HepG2 (cell line): ENCODE results near the gene DYNC2H1. TPM values are rescaled to one million over a fixed set of nuclear protein-coding genes. Genes with fewer than 3 reads are reported as not detected.
A peak's percentile ranks its signal among the peaks of the same experiment; 100 is the strongest.

Experiments used
- ARID2 ChIP-seq: sonication (generic); formaldehyde crosslinking; IDR thresholded peaks from 2 replicates; pipeline ENCODE4 v1.8.1; 2022; ENCODE audit warnings: mild to moderate bottlenecking, missing genetic modification reagents, borderline replicate concordance
- CBX1 ChIP-seq: IDR thresholded peaks from one replicate; pipeline ENCODE4 v1.6.1; 2016; ENCODE audit warnings: antibody characterized with exemption, low read depth
- GABPB1 ChIP-seq: IDR thresholded peaks from 2 replicates; pipeline ENCODE4 v1.6.1; 2016; ENCODE audit warnings: mild to moderate bottlenecking, missing genetic modification reagents, moderate library complexity, missing compliant biosample characterization
- MED1 ChIP-seq: sonication (generic); formaldehyde crosslinking; IDR thresholded peaks from 2 replicates; pipeline ENCODE4 v1.4.0; 2020; ENCODE audit warnings: missing genetic modification reagents
- MIXL1 ChIP-seq: IDR thresholded peaks from 2 replicates; pipeline ENCODE4 v1.6.1; 2016
- NBN ChIP-seq: fragments of 450-650 bp; conservative IDR thresholded peaks from 2 replicates; pipeline ENCODE4 v1.6.1; 2017
- NFKBIZ ChIP-seq: IDR thresholded peaks from 2 replicates; pipeline ENCODE4 v1.6.1; 2018; ENCODE audit warnings: missing genetic modification reagents, missing compliant biosample characterization
- NFRKB ChIP-seq: fragments of 450-650 bp; IDR thresholded peaks from 2 replicates; pipeline ENCODE4 v1.6.1; 2017
- SALL1 ChIP-seq: sonication (generic); formaldehyde crosslinking; IDR thresholded peaks from 2 replicates; pipeline ENCODE4 v1.8.0; 2022; ENCODE audit warnings: mild to moderate bottlenecking, missing genetic modification reagents
- SIN3A ChIP-seq: IDR thresholded peaks from 2 replicates; pipeline ENCODE4 v1.6.1; 2011; ENCODE audit warnings: low read depth, mild to moderate bottlenecking, control low read depth, low read length, borderline replicate concordance
- TOPORS ChIP-seq: sonication (generic); formaldehyde crosslinking; IDR thresholded peaks from 2 replicates; pipeline ENCODE4 v1.8.0; 2023; ENCODE audit warnings: mild to moderate bottlenecking, missing genetic modification reagents
- ZNF296 ChIP-seq: sonication (generic); formaldehyde crosslinking; conservative IDR thresholded peaks from 2 replicates; pipeline ENCODE4 v1.5.0; 2020; ENCODE audit warnings: mild to moderate bottlenecking, missing genetic modification reagents
- ZNF547 ChIP-seq: sonication (generic); formaldehyde crosslinking; IDR thresholded peaks from 2 replicates; pipeline ENCODE4 v1.5.1; 2020; ENCODE audit warnings: mild to moderate bottlenecking, missing genetic modification reagents
- ZNF781 ChIP-seq: sonication (generic); formaldehyde crosslinking; IDR thresholded peaks from 2 replicates; pipeline ENCODE4 v1.5.1; 2020; ENCODE audit warnings: borderline replicate concordance, mild to moderate bottlenecking, missing genetic modification reagents; ENCODE audit errors: not compliant biosample characterization
- polyA plus RNA-seq, 8 experiments: library from polyadenylated mRNA; depleted of rRNA in 3 of 8; stranded (reverse) in 7 of 8; unstranded in 1 of 8; fragments of >200 nt; fragmentation: Illumina TruSeq in 4 of 8; extraction: Trizol in 4 of 8; gene quantifications; 2 replicates each; pipeline versions ENCODE4 v1.2.1 to v1.2.3, GENCODE V29; 2011 to 2016; ENCODE audit warnings: low read depth in 4 of 8, missing spikeins in 1 of 8, mixed read lengths in 1 of 8; ENCODE audit not compliant: insufficient read depth in 1 of 8
- total RNA-seq, 5 experiments: library from RNA; depleted of rRNA; stranded (reverse); fragments of >200 nt; fragmentation: Illumina TruSeq; extraction: Trizol; gene quantifications; 2 replicates each; pipeline ENCODE4 v1.2.3, GENCODE V29; 2016; ENCODE audit warnings: low read depth in 1 of 5
- TF ChIP-seq, protein P1 (sequence below): sonication (generic); formaldehyde crosslinking; IDR thresholded peaks from 2 replicates; pipeline ENCODE4 v1.4.0; 2020; ENCODE audit warnings: missing genetic modification reagents, borderline replicate concordance
- TF ChIP-seq, protein P2 (sequence below): sonication (generic); IDR thresholded peaks from 2 replicates; pipeline ENCODE4 v1.6.1; 2016; ENCODE audit warnings: low read depth, borderline replicate concordance
- TF ChIP-seq, protein P3 (sequence below): sonication (generic); formaldehyde crosslinking; IDR thresholded peaks from 2 replicates; pipeline ENCODE4 v1.4.0; 2020; ENCODE audit warnings: missing genetic modification reagents, mild to moderate bottlenecking, borderline replicate concordance
- TF ChIP-seq, protein P4 (sequence below): sonication (generic); formaldehyde crosslinking; IDR thresholded peaks from 2 replicates; pipeline ENCODE4 v1.5.0; 2020; ENCODE audit warnings: missing genetic modification reagents
- TF ChIP-seq, protein P5 (sequence below): sonication (generic); formaldehyde crosslinking; conservative IDR thresholded peaks from 2 replicates; pipeline ENCODE4 v1.8.0; 2022; ENCODE audit warnings: missing genetic modification reagents
- TF ChIP-seq, protein P6 (sequence below): sonication (generic); formaldehyde crosslinking; IDR thresholded peaks from 2 replicates; pipeline ENCODE4 v1.8.0; 2022; ENCODE audit warnings: mild to moderate bottlenecking, missing genetic modification reagents, moderate library complexity

Gene DYNC2H1
- total and polyA plus RNA-seq, 2 of the 13 experiments (the other 11 are each of a cell fraction or from before 2014, with no cell fraction given), result 0.49 to 0.66 TPM

DNA sequence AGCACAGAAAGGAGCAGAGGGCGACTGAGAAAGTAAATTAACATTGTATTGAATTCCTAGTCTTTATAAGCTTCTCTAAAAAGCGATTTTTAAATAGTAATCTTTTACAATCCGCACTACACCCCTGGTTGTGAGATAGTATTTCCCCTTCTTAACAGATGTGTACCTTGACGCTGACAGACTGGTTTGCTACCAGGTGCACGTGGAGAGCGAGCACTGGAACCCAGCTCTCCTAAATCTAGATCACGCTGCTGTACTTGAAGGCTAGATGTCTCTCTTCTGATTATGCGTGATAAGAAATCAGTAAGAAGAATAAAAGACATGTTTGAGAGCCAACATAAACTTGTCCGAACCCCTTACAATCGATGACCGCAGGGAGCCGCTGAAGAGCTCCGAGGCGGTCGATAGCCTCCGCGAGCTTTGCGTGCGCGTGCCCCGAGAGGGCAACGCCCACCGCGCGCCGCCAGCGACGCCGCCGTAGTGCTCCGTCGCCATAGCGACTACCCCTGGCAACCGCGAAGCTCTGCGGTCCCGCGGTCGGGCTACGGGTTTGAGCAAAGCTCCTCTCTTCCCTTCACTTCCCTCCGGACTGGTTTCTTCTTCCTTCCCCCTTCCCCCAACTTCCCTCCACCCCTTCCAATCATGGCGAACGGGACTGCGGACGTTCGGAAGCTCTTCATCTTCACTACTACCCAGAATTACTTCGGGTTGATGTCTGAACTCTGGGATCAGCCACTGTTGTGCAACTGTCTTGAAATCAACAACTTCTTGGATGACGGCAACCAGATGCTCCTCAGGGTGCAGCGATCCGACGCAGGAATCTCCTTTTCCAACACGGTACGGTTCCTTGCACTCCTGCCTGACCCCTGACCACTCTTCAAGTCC, at the start of gene DYNC2H1 (continued):
- TF ChIP-seq, protein P1, sequence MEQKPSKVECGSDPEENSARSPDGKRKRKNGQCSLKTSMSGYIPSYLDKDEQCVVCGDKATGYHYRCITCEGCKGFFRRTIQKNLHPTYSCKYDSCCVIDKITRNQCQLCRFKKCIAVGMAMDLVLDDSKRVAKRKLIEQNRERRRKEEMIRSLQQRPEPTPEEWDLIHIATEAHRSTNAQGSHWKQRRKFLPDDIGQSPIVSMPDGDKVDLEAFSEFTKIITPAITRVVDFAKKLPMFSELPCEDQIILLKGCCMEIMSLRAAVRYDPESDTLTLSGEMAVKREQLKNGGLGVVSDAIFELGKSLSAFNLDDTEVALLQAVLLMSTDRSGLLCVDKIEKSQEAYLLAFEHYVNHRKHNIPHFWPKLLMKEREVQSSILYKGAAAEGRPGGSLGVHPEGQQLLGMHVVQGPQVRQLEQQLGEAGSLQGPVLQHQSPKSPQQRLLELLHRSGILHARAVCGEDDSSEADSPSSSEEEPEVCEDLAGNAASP (CRISPR knock-in tag), result 0 out of 2 replicates have a peak, but pooled peaks have one; percentile 31
- TF ChIP-seq, protein P2, sequence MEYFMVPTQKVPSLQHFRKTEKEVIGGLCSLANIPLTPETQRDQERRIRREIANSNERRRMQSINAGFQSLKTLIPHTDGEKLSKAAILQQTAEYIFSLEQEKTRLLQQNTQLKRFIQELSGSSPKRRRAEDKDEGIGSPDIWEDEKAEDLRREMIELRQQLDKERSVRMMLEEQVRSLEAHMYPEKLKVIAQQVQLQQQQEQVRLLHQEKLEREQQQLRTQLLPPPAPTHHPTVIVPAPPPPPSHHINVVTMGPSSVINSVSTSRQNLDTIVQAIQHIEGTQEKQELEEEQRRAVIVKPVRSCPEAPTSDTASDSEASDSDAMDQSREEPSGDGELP, result no peak
- no peak for TF ChIP-seq ARID2
- TF ChIP-seq GABPB1 (CRISPR knock-in tag), result peak; percentile 78
- TF ChIP-seq MIXL1, result 0 out of 2 replicates have a peak, but pooled peaks have one; percentile 45
- TF ChIP-seq, protein P3, sequence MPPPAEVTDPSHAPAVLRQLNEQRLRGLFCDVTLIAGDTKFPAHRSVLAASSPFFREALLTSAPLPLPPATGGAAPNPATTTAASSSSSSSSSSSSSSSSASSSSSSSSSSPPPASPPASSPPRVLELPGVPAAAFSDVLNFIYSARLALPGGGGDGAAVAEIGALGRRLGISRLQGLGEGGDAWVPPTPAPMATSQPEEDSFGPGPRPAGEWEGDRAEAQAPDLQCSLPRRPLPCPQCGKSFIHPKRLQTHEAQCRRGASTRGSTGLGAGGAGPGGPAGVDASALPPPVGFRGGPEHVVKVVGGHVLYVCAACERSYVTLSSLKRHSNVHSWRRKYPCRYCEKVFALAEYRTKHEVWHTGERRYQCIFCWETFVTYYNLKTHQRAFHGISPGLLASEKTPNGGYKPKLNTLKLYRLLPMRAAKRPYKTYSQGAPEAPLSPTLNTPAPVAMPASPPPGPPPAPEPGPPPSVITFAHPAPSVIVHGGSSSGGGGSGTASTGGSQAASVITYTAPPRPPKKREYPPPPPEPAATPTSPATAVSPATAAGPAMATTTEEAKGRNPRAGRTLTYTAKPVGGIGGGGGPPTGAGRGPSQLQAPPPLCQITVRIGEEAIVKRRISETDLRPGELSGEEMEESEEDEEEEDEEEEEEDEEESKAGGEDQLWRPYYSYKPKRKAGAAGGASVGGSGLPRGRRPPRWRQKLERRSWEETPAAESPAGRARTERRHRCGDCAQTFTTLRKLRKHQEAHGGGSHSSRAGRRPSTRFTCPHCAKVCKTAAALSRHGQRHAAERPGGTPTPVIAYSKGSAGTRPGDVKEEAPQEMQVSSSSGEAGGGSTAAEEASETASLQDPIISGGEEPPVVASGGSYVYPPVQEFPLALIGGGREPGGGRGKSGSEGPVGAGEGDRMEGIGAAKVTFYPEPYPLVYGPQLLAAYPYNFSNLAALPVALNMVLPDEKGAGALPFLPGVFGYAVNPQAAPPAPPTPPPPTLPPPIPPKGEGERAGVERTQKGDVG, result no peak
- peak; percentile 88; the same call in 1 of the 2 replicates for TF ChIP-seq SIN3A
- TF ChIP-seq, protein P4, sequence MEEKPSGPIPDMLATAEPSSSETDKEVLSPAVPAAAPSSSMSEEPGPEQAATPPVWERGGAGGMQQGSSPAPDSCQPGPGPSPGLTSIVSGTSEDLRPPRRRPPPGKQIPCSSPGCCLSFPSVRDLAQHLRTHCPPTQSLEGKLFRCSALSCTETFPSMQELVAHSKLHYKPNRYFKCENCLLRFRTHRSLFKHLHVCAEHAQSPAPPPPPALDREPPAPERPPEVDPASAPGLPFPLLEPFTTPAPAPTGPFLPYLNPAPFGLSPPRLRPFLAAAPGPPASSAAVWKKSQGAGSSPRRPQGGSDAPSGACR (CRISPR knock-in tag), result no peak
- TF ChIP-seq ZNF296 (CRISPR knock-in tag), result no peak
- TF ChIP-seq NBN, result no peak
- 0 out of 2 replicates have a peak, but pooled peaks have one; percentile 13 for TF ChIP-seq MED1 (CRISPR knock-in tag)
- TF ChIP-seq, protein P5, sequence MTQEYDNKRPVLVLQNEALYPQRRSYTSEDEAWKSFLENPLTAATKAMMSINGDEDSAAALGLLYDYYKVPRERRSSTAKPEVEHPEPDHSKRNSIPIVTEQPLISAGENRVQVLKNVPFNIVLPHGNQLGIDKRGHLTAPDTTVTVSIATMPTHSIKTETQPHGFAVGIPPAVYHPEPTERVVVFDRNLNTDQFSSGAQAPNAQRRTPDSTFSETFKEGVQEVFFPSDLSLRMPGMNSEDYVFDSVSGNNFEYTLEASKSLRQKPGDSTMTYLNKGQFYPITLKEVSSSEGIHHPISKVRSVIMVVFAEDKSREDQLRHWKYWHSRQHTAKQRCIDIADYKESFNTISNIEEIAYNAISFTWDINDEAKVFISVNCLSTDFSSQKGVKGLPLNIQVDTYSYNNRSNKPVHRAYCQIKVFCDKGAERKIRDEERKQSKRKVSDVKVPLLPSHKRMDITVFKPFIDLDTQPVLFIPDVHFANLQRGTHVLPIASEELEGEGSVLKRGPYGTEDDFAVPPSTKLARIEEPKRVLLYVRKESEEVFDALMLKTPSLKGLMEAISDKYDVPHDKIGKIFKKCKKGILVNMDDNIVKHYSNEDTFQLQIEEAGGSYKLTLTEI (CRISPR knock-in tag), result no peak
- 0 out of 2 replicates have a peak, but pooled peaks have one; percentile 44 for TF ChIP-seq NFKBIZ
- no peak for TF ChIP-seq ZNF547 (CRISPR knock-in tag)
- TF ChIP-seq, protein P6, sequence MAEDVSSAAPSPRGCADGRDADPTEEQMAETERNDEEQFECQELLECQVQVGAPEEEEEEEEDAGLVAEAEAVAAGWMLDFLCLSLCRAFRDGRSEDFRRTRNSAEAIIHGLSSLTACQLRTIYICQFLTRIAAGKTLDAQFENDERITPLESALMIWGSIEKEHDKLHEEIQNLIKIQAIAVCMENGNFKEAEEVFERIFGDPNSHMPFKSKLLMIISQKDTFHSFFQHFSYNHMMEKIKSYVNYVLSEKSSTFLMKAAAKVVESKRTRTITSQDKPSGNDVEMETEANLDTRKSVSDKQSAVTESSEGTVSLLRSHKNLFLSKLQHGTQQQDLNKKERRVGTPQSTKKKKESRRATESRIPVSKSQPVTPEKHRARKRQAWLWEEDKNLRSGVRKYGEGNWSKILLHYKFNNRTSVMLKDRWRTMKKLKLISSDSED (CRISPR knock-in tag), result no peak
- TF ChIP-seq TOPORS (CRISPR knock-in tag), result no peak
- TF ChIP-seq SALL1, result peak; percentile 81
- TF ChIP-seq ZNF781 (CRISPR knock-in tag), result no peak
- no peak for TF ChIP-seq NFRKB
- TF ChIP-seq CBX1, result no peak
